ENCODE data around the gene ZNF12.
"Not testable (repeated sequence)": the region's sequence is repeated elsewhere in the genome, so short reads cannot be mapped to it uniquely, and the experiment has no call there.

DNA sequence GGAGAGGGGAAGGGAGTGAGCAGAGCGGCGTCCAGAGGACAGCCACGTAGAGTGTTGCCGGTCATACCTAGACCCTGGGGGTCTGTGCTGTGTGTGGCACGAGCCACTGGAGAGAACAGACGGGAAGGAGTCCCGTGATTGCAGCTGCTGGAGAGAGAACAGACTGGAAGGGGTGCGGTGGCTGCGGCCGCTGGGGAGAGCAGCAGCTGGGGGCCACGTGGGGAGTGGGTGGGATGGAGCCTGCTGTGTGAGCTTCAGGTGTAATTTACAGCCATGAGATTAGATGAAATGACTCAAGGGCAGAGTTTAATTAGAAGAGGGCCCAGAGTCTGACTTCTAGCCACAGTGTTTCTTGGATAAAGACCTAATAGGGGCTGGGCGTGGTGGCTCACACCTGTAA lies 42.6 kb upstream of the ZNF12 start:
- not testable (repeated sequence) for TF ChIP-seq POLR2AphosphoS5, POLR2A (IDR thresholded peaks at IDR 0.05; ENCODE audit: low read depth, low read length)

Data from GM12892 (cell line).